Measurements from ENCODE around the gene PWWP2B. TPM values are rescaled to one million over a fixed set of nuclear protein-coding genes. Genes with fewer than 3 reads are reported as not detected.

Gene PWWP2B
- total and polyA plus RNA-seq, 2 experiments from 2014 or later, result 2.3 to 12.8 TPM

DNA sequence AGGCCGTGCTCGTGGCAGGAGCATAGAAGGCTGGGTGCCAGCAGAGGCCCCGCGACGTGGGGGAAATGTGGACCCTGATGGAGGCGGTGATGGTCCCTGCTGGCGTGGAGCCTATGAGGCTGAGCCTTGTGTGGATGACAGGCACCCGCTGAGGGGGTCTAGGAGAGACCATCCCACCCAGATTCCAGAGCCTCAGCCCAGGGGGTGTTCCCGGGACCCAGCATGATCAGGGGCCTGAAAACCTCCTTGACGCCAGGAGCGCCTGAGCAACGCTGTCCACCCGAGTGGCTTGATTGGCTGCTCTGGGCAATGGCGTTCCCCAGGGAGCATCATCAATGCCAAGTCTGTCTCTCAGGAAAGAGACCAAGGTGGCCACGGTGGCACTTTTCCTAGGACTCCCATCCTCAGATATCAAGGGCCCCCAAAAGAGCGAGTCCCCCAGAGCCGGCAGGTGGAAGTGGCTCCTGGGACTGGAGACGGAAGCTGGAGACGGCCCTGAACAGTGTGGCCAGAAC, 61.1 kb downstream of the PWWP2B start (continued):
- TF ChIP-seq, protein P1, sequence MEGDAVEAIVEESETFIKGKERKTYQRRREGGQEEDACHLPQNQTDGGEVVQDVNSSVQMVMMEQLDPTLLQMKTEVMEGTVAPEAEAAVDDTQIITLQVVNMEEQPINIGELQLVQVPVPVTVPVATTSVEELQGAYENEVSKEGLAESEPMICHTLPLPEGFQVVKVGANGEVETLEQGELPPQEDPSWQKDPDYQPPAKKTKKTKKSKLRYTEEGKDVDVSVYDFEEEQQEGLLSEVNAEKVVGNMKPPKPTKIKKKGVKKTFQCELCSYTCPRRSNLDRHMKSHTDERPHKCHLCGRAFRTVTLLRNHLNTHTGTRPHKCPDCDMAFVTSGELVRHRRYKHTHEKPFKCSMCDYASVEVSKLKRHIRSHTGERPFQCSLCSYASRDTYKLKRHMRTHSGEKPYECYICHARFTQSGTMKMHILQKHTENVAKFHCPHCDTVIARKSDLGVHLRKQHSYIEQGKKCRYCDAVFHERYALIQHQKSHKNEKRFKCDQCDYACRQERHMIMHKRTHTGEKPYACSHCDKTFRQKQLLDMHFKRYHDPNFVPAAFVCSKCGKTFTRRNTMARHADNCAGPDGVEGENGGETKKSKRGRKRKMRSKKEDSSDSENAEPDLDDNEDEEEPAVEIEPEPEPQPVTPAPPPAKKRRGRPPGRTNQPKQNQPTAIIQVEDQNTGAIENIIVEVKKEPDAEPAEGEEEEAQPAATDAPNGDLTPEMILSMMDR (conservative IDR thresholded peaks at IDR 0.05; ENCODE audit: low read depth in 2 of 2), result no peak
- TF ChIP-seq ZNF114 (CRISPR knock-in tag; IDR thresholded peaks at IDR 0.05) (no peak), JUNB (IDR thresholded peaks at IDR 0.05; ENCODE audit: unreplicated experiment) (no peak)

DNA sequence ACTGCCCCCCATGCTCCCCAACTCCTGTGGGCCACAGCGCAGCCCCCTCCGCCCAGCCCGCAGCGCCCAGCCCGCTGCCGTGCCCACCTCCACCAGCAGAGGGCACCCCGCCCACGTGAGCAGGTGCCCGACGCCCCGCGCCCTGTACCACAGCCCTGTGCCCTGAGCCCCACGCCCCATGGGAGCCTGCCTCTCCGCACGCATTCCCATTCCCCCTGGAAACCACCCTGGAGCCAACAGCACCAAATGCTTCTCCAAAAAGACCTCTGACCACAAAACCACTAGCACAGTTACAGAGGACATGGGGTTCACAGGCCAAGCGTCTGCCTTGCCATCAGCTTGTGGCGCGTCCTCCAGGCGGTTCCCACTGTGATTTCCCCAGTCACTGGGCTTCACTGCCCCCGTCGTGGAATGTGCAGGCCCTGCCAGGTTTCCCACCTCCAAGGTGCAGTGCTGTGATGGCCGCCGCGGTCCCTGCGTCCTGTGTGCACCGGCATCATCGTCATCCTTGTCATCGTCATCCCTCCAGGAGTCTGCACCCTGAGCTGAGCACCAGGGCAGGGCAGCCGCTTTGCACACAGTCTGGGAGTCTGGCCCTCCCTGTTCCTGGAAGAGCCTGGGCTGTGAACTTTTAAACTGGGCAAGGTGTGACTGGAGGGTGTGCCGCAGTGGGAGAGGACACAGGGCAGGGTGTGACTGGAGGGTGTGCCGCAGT, 61.7 kb downstream of the PWWP2B start:
- Histone ChIP-seq H4K20me1 (replicated peaks; ENCODE audit: insufficient read depth) (no peaks in the 10 kb centered on the region), H3K27ac (ENCODE audit: low read depth) (no peak overlapping the region), H3K4me2 (no peak overlapping the region), H3K36me3 (ENCODE audit: insufficient read depth) (no peaks in the 10 kb centered on the region), H3K9me2 (ENCODE audit: insufficient read depth) (no peaks in the 10 kb centered on the region), H3F3A (replicated peaks; ENCODE audit: low read depth) (no peaks in the 10 kb centered on the region), H3K4me3 (no peak overlapping the region), H3K79me2 (replicated peaks; ENCODE audit: insufficient read depth) (no peaks in the 10 kb centered on the region), H2AFZ (no peak overlapping the region), H3K4me1 (ENCODE audit: insufficient read depth) (no peaks in the 10 kb centered on the region), H3K27me3 (ENCODE audit: insufficient read depth) (no peaks in the 10 kb centered on the region)
- Mint-ChIP-seq H3K9me3 (no peaks in the 10 kb centered on the region), H3K4me3 (no peak overlapping the region), H3K4me1 (no peaks in the 10 kb centered on the region; the same call in 2 of the 3 replicates), H3K36me3 (ENCODE audit: low read depth) (no peaks in the 10 kb centered on the region), H3K27me3 (ENCODE audit: insufficient read depth, low read depth, poor library complexity) (peaks cover 18% of the 10 kb centered on the region), H3K27ac (no peak overlapping the region)
- peak; percentile 78 for DNase-seq (ENCODE audit: low spot score)
- peak; percentile 91 for ATAC-seq
- TF ChIP-seq, protein P2, sequence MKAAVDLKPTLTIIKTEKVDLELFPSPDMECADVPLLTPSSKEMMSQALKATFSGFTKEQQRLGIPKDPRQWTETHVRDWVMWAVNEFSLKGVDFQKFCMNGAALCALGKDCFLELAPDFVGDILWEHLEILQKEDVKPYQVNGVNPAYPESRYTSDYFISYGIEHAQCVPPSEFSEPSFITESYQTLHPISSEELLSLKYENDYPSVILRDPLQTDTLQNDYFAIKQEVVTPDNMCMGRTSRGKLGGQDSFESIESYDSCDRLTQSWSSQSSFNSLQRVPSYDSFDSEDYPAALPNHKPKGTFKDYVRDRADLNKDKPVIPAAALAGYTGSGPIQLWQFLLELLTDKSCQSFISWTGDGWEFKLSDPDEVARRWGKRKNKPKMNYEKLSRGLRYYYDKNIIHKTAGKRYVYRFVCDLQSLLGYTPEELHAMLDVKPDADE (IDR thresholded peaks at IDR 0.05), result no peak
- TF ChIP-seq, protein P1 (conservative IDR thresholded peaks at IDR 0.05; ENCODE audit: low read depth in 2 of 2), result peak; percentile 79 to 96
- no peak for TF ChIP-seq EZH2phosphoT487 (IDR thresholded peaks at IDR 0.05; ENCODE audit: unreplicated experiment)
